IMR-90 (cell line): Measurements from ENCODE around the gene TDRD1. TPM values are rescaled to one million over a fixed set of nuclear protein-coding genes. Genes with fewer than 3 reads are reported as not detected.

Source experiments
- ATAC-seq: fragments of 200-7000 bp; cut with Tn5 transposase; 2 replicates; pipeline ENCODE4 v1.9.1; 2020; ENCODE audit warnings: low read depth, mild to moderate bottlenecking, moderate library complexity
- BruUV-seq: library from RNA; stranded (reverse); fragments of 400-500 nt; replicated peaks from 2 replicates; lab custom pipeline; 2021; lab: Mats Ljungman, UMichigan
- CTCF ChIA-PET: fragments of 300-600 bp; formaldehyde crosslinking; extraction: SDS; loops from one replicate; lab custom pipeline; 2021; ENCODE audit warnings: antibody characterized with exemption; lab: Yijun Ruan, JAX
- POLR2A ChIA-PET: fragments of 300-600 bp; sonication (Branson Sonifier 250); formaldehyde crosslinking; loops from one replicate; lab custom pipeline; 2022; ENCODE audit warnings: antibody characterized with exemption; ENCODE audit not compliant: unreplicated experiment; lab: Charles Lee
- DNase-seq: peaks from one replicate; pipeline ENCODE4 v3.0.0; 2013
- H2AFZ ChIP-seq: replicated peaks from 2 replicates; pipeline ENCODE3; 2013; ENCODE audit warnings: low read length, mild to moderate bottlenecking; ENCODE audit not compliant: poor library complexity
- H2AK5ac ChIP-seq: 2 replicates; pipeline ENCODE4 v1.6.1; 2013; ENCODE audit warnings: low read depth, low read length, inconsistent platforms
- H2AK9ac ChIP-seq: replicated peaks from 2 replicates; pipeline ENCODE3; 2013; ENCODE audit warnings: mild to moderate bottlenecking, low read depth, low read length, moderate library complexity; ENCODE audit not compliant: poor library complexity
- H2BK120ac ChIP-seq: 2 replicates; pipeline ENCODE4 v1.6.1; 2013; ENCODE audit warnings: low read depth, low read length, inconsistent platforms
- H2BK15ac ChIP-seq: 3 replicates; pipeline ENCODE4 v1.6.1; 2013; ENCODE audit warnings: low read depth, low read length, inconsistent platforms
- H2BK20ac ChIP-seq: 2 replicates; pipeline ENCODE4 v1.6.1; 2013; ENCODE audit warnings: low read depth, mild to moderate bottlenecking, inconsistent platforms, low read length, moderate library complexity
- H2BK5ac ChIP-seq: 2 replicates; pipeline ENCODE4 v1.6.1; 2013; ENCODE audit warnings: mild to moderate bottlenecking, low read depth, low read length, inconsistent platforms; ENCODE audit not compliant: poor library complexity, severe bottlenecking
- H3K14ac ChIP-seq: replicated peaks from 2 replicates; pipeline ENCODE4 v1.6.1; 2013; ENCODE audit warnings: low read depth, low read length, inconsistent platforms
- H3K18ac ChIP-seq: 2 replicates; pipeline ENCODE4 v1.6.1; 2013; ENCODE audit warnings: low read depth, low read length, control low read depth
- H3K23ac ChIP-seq: 2 replicates; pipeline ENCODE4 v1.6.1; 2013; ENCODE audit warnings: low read depth, low read length, inconsistent platforms
- H3K27ac ChIP-seq: 2 replicates; pipeline ENCODE4 v1.5.1; 2013; ENCODE audit warnings: mild to moderate bottlenecking, control low read depth, low read length; ENCODE audit not compliant: insufficient read depth
- H3K27me3 ChIP-seq: 2 replicates; pipeline ENCODE4 v1.6.1; 2013; ENCODE audit warnings: low read length; ENCODE audit not compliant: control insufficient read depth, insufficient read depth
- H3K36me3 ChIP-seq: 2 replicates; pipeline ENCODE4 v1.6.1; 2013; ENCODE audit warnings: low read length, mixed read lengths; ENCODE audit not compliant: control insufficient read depth, insufficient read depth
- H3K4ac ChIP-seq: 2 replicates; pipeline ENCODE4 v1.6.1; 2013; ENCODE audit warnings: low read depth, low read length, inconsistent platforms
- H3K4me1 ChIP-seq: 2 replicates; pipeline ENCODE4 v1.6.1; 2013; ENCODE audit warnings: low read length, mixed read lengths; ENCODE audit not compliant: control insufficient read depth, insufficient read depth
- H3K4me2 ChIP-seq: 2 replicates; pipeline ENCODE4 v1.6.1; 2013; ENCODE audit warnings: low read depth, mild to moderate bottlenecking, control low read depth, low read length, moderate library complexity
- H3K4me3 ChIP-seq: 2 replicates; pipeline ENCODE4 v1.5.1; 2013; ENCODE audit warnings: low read depth, mild to moderate bottlenecking, control low read depth, low read length, moderate library complexity; ENCODE audit not compliant: insufficient read depth
- H3K56ac ChIP-seq: 2 replicates; pipeline ENCODE4 v1.6.1; 2013; ENCODE audit warnings: low read length, inconsistent platforms; ENCODE audit not compliant: insufficient read depth; ENCODE audit errors: extremely low read depth
- H3K79me1 ChIP-seq, 2 experiments: 2 replicates each; pipeline ENCODE4 v1.6.1; 2013; ENCODE audit warnings: low read length in 2 of 2, inconsistent platforms in 1 of 2, low read depth in 1 of 2
- H3K9ac ChIP-seq: 2 replicates; pipeline ENCODE4 v1.6.1; 2013; ENCODE audit warnings: low read depth, low read length, control low read depth
- H3K9me1 ChIP-seq: 2 replicates; pipeline ENCODE4 v1.6.1; 2013; ENCODE audit warnings: low read length, inconsistent platforms; ENCODE audit not compliant: insufficient read depth
- H3K9me3 ChIP-seq: 2 replicates; pipeline ENCODE4 v1.6.1; 2013; ENCODE audit warnings: low read length; ENCODE audit not compliant: control insufficient read depth, insufficient read depth
- H4K20me1 ChIP-seq: 2 replicates; pipeline ENCODE4 v1.6.1; 2013; ENCODE audit warnings: low read length, inconsistent platforms; ENCODE audit not compliant: insufficient read depth
- H4K5ac ChIP-seq: 2 replicates; pipeline ENCODE4 v1.6.1; 2013; ENCODE audit warnings: mild to moderate bottlenecking, low read depth, low read length, control low read depth
- H4K8ac ChIP-seq, 2 experiments: 2 replicates each; pipeline ENCODE4 v1.6.1; 2013; ENCODE audit warnings: low read depth in 2 of 2, low read length in 2 of 2, control low read depth in 1 of 2, inconsistent platforms in 1 of 2
- H4K91ac ChIP-seq: 2 replicates; pipeline ENCODE4 v1.6.1; 2013; ENCODE audit warnings: low read depth, low read length, inconsistent platforms; ENCODE audit not compliant: insufficient read depth
- BHLHE40 ChIP-seq: fragments of 150-350 bp; IDR thresholded peaks from 2 replicates; pipeline ENCODE4 v1.6.1; 2016; ENCODE audit warnings: mild to moderate bottlenecking, low read depth, low read length
- CTCF ChIP-seq: conservative IDR thresholded peaks from 2 replicates; pipeline ENCODE4 v1.5.1; 2012; ENCODE audit warnings: mild to moderate bottlenecking, low read depth, low read length, improper control_type of control experiment
- ELK1 ChIP-seq: fragments of 150-350 bp; IDR thresholded peaks from 2 replicates; pipeline ENCODE4 v1.6.1; 2016; ENCODE audit warnings: low read depth, mild to moderate bottlenecking, low read length, moderate library complexity, borderline replicate concordance
- FOS ChIP-seq: fragments of 150-350 bp; IDR thresholded peaks from 2 replicates; pipeline ENCODE4 v1.6.1; 2016; ENCODE audit warnings: low read depth, low read length
- MAZ ChIP-seq: IDR thresholded peaks from 2 replicates; pipeline ENCODE4 v1.6.1; 2012; ENCODE audit warnings: low read depth, mild to moderate bottlenecking, low read length, improper control_type of control experiment, moderate library complexity, borderline replicate concordance
- NFE2L2 ChIP-seq: fragments of 150-350 bp; IDR thresholded peaks from 2 replicates; pipeline ENCODE4 v1.6.1; 2016; ENCODE audit warnings: low read depth, mild to moderate bottlenecking, low read length
- POLR2A ChIP-seq: IDR thresholded peaks from 2 replicates; pipeline ENCODE4 v1.6.1; 2012; ENCODE audit warnings: mild to moderate bottlenecking, low read depth, low read length
- RCOR1 ChIP-seq: IDR thresholded peaks from 2 replicates; pipeline ENCODE4 v1.6.1; 2012; ENCODE audit warnings: mild to moderate bottlenecking, low read length, improper control_type of control experiment; ENCODE audit not compliant: insufficient replicate concordance
- RFX5 ChIP-seq: IDR thresholded peaks from 2 replicates; pipeline ENCODE4 v1.8.0; 2012; ENCODE audit warnings: low read depth, mild to moderate bottlenecking, low read length, moderate library complexity
- SMC3 ChIP-seq: fragments of 150-350 bp; IDR thresholded peaks from 2 replicates; pipeline ENCODE4 v1.6.1; 2016; ENCODE audit warnings: low read depth, mild to moderate bottlenecking, antibody characterized with exemption, low read length, moderate library complexity
- USF2 ChIP-seq: fragments of 150-350 bp; IDR thresholded peaks from 2 replicates; pipeline ENCODE4 v1.6.1; 2017; ENCODE audit warnings: mild to moderate bottlenecking, antibody characterized with exemption, low read length, low read depth
- WGBS, 2 experiments: methylation state at CpG; one replicate each; pipeline versions ENCODE4 v1.1.5 to v1.1.7; 2013; ENCODE audit warnings: missing lambda C conversion rate in 2 of 2; ENCODE audit not compliant: insufficient read length in 1 of 2; ENCODE audit errors: extremely low coverage in 2 of 2; 5-methylcytosine and 5-hydroxymethylcytosine counted together
- dilution Hi-C: fragments of 300-500 bp; cut with HindIII; formaldehyde crosslinking; loops from one replicate; pipeline ENCODE4 v1.14.3; 2018; ENCODE audit warnings: low sequenced_read_pairs; ENCODE audit not compliant: unreplicated experiment
- in situ Hi-C: fragments of 300-500 bp; cut with MboI; formaldehyde crosslinking; loops from 3 replicates; pipeline ENCODE4 v1.14.3; 2019; ENCODE audit warnings: low sequenced_read_pairs, inconsistent platforms, mixed read lengths
- intact Hi-C: fragments of 100-400 bp; cut with micrococcal nuclease; formaldehyde crosslinking; loops from 2 replicates; pipeline ENCODE4 v1.10.0; 2022
- polyA plus RNA-seq, 3 experiments: library from polyadenylated mRNA; depleted of rRNA; stranded (reverse); fragments of >200 nt; gene quantifications; 2 replicates each; pipeline ENCODE4 v1.2.3, GENCODE V29; 2012; ENCODE audit warnings: low replicate concordance in 1 of 3
- total RNA-seq: library from RNA; depleted of rRNA; stranded (reverse); fragments of >200 nt; gene quantifications from 2 replicates; pipeline ENCODE4 v1.2.3, GENCODE V29; 2012

TDRD1 gene
- total and polyA plus RNA-seq, 2 of the 4 experiments (the other 2 are of a cell fraction): not detected

- TF ChIP-seq FOS: no peak
Observed at GRCh38 chr10:114239117-114239993, 60.2 kb downstream of the TDRD1 start, which contains the start of gene VWA2 (continued).

GRCh38 chr10:114239994-114240345 lies 60.8 kb downstream of the TDRD1 start:
- H3K9me1 ChIP-seq: no peaks in the 10 kb centered on the region
- intact Hi-C loops: no loop called here
- no peaks in the 10 kb centered on the region for H3K79me1 ChIP-seq
- no peak overlapping the region for H3K9ac ChIP-seq
- H3K14ac ChIP-seq: no peak overlapping the region
- peaks cover 71% of the 10 kb centered on the region for H3K27me3 ChIP-seq
- H3K56ac ChIP-seq: no peak overlapping the region
- no peak overlapping the region for H4K8ac ChIP-seq
- H2BK5ac ChIP-seq: no peak overlapping the region
- H4K20me1 ChIP-seq: no peaks in the 10 kb centered on the region
- H2AFZ ChIP-seq: no peak overlapping the region
- H4K5ac ChIP-seq: no peak overlapping the region
- H2AK9ac ChIP-seq: no peak overlapping the region
- dilution Hi-C loops: no loop called here
- no peak overlapping the region for H2AK5ac ChIP-seq
- WGBS, 2 experiments: no CpG with 5 or more reads among the region's 11 CpGs
- H3K4ac ChIP-seq: no peak overlapping the region
- POLR2A ChIA-PET: no interaction called here
- CTCF ChIA-PET: no interaction called here
- H4K91ac ChIP-seq: no peak overlapping the region
- H3K9me3 ChIP-seq: peaks cover 2% of the 10 kb centered on the region; the same call in 1 of the 2 replicates
- no peak overlapping the region for H2BK15ac ChIP-seq
- BruUV-seq: no TSS peak
- DNase-seq (no peak), ATAC-seq (no peak)
- H3K4me1 ChIP-seq: no peaks in the 10 kb centered on the region
- in situ Hi-C loops: no loop called here
- no peaks in the 10 kb centered on the region for H3K36me3 ChIP-seq
- no peak overlapping the region for H3K23ac ChIP-seq
- TF ChIP-seq USF2: no peak
- TF ChIP-seq RFX5: no peak
- TF ChIP-seq NFE2L2: no peak
- TF ChIP-seq BHLHE40: no peak
- TF ChIP-seq RCOR1: no peak
- no peak for TF ChIP-seq POLR2A
- no peak for TF ChIP-seq MAZ
- TF ChIP-seq SMC3: no peak
- no peak for TF ChIP-seq CTCF
- TF ChIP-seq ELK1: no peak
- H3K4me3 ChIP-seq: no peak overlapping the region
- no peak overlapping the region for H2BK120ac ChIP-seq
- no peak overlapping the region for H3K18ac ChIP-seq
- no peak overlapping the region for H3K4me2 ChIP-seq
- no peak overlapping the region for H3K27ac ChIP-seq
- no peak overlapping the region for H2BK20ac ChIP-seq
